LNCAP (cell line): ENCODE measurements around the gene SPR.

Experiments used
- CTCF ChIP-seq: fragments of 450-650 bp; IDR thresholded peaks from 2 replicates; pipeline ENCODE4 v1.5.1; 2017; ENCODE audit warnings: mild to moderate bottlenecking

Gene SPR

GRCh38 chr2:72932805-72933204 lies 45.6 kb downstream of the SPR start:
- no peak for TF ChIP-seq CTCF

- no peak for TF ChIP-seq CTCF
Observed at GRCh38 chr2:72933207-72933606, 46.0 kb downstream of the SPR start.

- TF ChIP-seq CTCF = no peak
Observed at GRCh38 chr2:72933646-72934151, 46.5 kb downstream of the SPR start.

GRCh38 chr2:72934683-72935610 lies 47.7 kb downstream of the SPR start:
- no peak for TF ChIP-seq CTCF

GRCh38 chr2:72935611-72935957 lies 48.4 kb downstream of the SPR start:
- no peak for TF ChIP-seq CTCF

- TF ChIP-seq CTCF = no peak
Observed at GRCh38 chr2:72936660-72937355, 49.6 kb downstream of the SPR start.

GRCh38 chr2:72937356-72937669 lies 50.1 kb downstream of the SPR start:
- no peak for TF ChIP-seq CTCF
